Measurements from ENCODE around the gene KCNK16. TPM values are rescaled to one million over a fixed set of nuclear protein-coding genes. Genes with fewer than 3 reads are reported as not detected.

KCNK16 gene
- polyA plus RNA-seq, 1 experiment = not detected

DNA sequence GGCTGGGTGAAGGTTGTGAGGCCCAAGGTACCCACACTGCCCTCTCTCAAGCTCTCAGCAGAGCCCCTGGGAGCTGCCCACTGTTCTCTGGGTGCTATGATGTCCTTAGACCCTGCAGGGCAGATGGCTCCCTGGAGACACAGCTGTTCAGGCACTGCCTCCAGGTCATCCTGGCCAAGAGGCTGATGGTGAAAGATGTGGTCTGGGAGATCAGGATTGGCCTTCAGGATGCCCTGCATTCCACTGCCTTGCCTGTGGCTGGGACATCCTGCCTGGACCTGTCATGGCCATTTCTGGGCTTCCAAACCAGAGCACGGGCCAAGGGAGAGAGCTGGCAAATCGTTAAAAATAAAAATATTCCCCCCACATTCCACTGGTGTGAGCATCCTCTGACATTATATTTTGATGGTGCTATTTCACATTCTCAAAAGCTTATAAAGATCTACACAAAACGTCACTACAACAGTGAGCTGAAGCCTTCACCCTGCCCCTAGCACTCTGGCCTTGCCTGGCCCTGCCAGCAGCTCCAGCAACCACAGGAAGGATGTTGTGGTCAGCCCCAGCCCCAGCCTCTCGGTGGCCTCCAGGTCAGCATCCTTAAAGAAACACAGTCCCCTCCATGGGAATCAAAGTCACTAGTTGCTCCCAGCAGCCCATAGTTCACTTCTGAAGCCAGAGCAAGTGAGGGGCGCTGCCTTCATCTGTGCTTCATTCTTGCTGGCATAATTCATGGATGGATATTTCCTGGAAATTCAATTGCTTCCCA lies 13.5 kb upstream of the KCNK16 start:
- H3K4me3 ChIP-seq (ENCODE audit: low read depth, low read length) = no peak overlapping the region
- ChIA-PET POLR2A (no interaction called here), CTCF (interaction anchor here (0.8 to 3.5 kb wide), 5 partner anchors 9 to 1692 kb away, joined by 3 to 22 read pairs (median 3); no protein-coding TSS in a partner anchor)
- 0 out of 2 replicates have a peak, but pooled peaks cover 1% of the 10 kb centered on the region for H3K27me3 ChIP-seq (ENCODE audit: control insufficient read depth, insufficient read depth, low read length)
- no peak for DNase-seq (ENCODE audit: low read depth)
- H3K36me3 ChIP-seq (ENCODE audit: control insufficient read depth, insufficient read depth, low read length) = no peaks in the 10 kb centered on the region
- TF ChIP-seq, protein P1, sequence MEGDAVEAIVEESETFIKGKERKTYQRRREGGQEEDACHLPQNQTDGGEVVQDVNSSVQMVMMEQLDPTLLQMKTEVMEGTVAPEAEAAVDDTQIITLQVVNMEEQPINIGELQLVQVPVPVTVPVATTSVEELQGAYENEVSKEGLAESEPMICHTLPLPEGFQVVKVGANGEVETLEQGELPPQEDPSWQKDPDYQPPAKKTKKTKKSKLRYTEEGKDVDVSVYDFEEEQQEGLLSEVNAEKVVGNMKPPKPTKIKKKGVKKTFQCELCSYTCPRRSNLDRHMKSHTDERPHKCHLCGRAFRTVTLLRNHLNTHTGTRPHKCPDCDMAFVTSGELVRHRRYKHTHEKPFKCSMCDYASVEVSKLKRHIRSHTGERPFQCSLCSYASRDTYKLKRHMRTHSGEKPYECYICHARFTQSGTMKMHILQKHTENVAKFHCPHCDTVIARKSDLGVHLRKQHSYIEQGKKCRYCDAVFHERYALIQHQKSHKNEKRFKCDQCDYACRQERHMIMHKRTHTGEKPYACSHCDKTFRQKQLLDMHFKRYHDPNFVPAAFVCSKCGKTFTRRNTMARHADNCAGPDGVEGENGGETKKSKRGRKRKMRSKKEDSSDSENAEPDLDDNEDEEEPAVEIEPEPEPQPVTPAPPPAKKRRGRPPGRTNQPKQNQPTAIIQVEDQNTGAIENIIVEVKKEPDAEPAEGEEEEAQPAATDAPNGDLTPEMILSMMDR (IDR thresholded peaks at IDR 0.05; ENCODE audit: insufficient read depth, low read depth, low read length) = no peak

DNA sequence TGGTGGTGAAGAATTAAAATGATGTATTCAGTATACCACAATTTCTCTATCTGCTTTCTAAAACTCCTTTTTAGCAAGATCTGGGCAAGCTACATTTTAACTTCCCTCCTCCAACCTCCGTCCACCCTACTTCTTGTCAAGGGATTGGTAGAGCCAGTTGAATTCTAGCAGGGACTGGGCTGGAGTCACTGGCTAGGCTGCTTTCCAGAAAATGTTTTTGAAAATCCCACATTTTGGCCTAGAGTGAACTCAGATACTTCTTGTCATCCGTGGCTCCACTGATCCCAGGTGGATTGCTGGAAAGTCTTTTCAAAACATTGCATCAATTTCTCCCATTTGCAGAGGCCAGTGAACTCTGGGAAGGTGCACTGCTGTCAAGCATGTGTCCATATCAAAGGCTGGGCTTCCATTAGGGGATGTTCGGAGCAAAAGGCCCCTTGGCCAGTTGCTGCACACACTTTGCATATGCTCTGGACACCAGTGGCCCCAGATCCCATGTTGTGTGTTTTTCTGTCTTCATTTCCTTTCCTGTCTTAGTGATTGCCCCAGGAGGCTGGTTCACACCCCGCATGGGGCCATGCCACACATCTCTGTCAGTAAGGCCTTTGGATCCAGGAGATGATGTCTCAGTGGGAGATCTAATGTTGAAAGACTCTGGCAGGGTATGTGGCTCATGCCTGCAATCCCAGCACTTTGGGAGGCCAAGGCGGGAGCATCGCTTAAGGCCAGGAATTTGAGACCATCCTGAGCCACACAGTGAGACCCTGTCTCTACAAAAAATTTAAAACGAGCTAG lies 11.3 kb upstream of the KCNK16 start:
- Histone ChIP-seq H3K27me3 (ENCODE audit: control insufficient read depth, insufficient read depth, low read length) (peaks cover 1% of the 10 kb centered on the region; the same call in 1 of the 2 replicates), H3K36me3 (ENCODE audit: control insufficient read depth, insufficient read depth, low read length) (no peaks in the 10 kb centered on the region), H3K4me3 (ENCODE audit: low read depth, low read length) (no peak overlapping the region)
- TF ChIP-seq, protein P1 (IDR thresholded peaks at IDR 0.05; ENCODE audit: insufficient read depth, low read depth, low read length) = no peak
- no peak for DNase-seq (ENCODE audit: low read depth)
- POLR2A ChIA-PET = no interaction called here
- CTCF ChIA-PET = interaction anchor here (3.5 kb wide), 1 partner anchor 13 kb away, joined by 22 read pairs; no protein-coding TSS in a partner anchor

DNA sequence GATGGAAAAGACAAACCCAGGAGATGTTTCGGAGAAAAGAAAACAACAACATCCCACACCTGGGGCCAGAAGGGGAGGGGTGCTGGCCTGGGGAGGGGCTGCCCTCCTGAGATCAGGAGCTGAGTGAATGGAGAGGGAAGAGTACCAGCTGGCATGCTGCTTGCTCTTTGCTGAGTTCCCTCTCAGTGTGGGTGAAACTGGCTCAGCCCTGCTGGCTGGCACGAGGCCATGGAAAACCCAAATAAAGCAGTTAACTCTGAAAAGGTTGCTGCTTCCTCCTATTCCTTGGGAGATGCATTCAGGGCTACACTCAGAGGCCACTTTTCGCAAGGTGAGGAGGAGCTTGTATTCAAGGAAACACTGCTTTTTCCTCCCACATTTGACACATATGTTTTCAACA lies 8.0 kb upstream of the KCNK16 start:
- no peak overlapping the region for H3K4me3 ChIP-seq (ENCODE audit: low read depth, low read length)
- DNase-seq (ENCODE audit: low read depth) = no peak
- ChIA-PET CTCF (interaction anchor here (0.6 kb wide), 1 partner anchor 75 kb away, joined by 3 read pairs; no protein-coding TSS in a partner anchor), POLR2A (no interaction called here)
- TF ChIP-seq, protein P1 (IDR thresholded peaks at IDR 0.05; ENCODE audit: insufficient read depth, low read depth, low read length) = no peak
- peaks cover 5% of the 10 kb centered on the region; the same call in 1 of the 2 replicates for H3K27me3 ChIP-seq (ENCODE audit: control insufficient read depth, insufficient read depth, low read length)
- no peaks in the 10 kb centered on the region for H3K36me3 ChIP-seq (ENCODE audit: control insufficient read depth, insufficient read depth, low read length)

DNA sequence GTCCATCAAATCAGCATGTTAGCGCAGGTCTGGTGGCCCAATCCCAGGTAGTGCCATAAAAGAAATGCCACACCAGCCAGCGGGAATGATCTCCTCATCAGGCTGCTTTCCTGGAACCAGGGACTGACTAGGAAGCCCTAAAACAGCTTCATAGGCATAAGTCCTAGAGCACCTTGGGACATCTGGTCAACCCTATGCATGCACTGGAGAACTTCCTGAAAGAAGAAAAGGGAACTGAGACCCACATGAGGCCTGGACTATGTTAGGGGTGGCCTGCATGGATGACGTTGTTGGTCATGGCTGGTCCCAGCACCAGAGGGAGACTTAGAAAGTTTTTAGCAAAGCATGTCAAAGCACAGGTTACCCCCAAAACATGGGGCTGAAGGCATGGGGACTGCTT lies 7.6 kb upstream of the KCNK16 start:
- CTCF ChIA-PET = interaction anchor here (0.6 kb wide), 1 partner anchor 74 kb away, joined by 3 read pairs; no protein-coding TSS in a partner anchor
- TF ChIP-seq, protein P1 (IDR thresholded peaks at IDR 0.05; ENCODE audit: insufficient read depth, low read depth, low read length) = no peak
- no peak overlapping the region for H3K4me3 ChIP-seq (ENCODE audit: low read depth, low read length)
- DNase-seq (ENCODE audit: low read depth) = no peak
- POLR2A ChIA-PET = no interaction called here
- peaks cover 5% of the 10 kb centered on the region; the same call in 1 of the 2 replicates for H3K27me3 ChIP-seq (ENCODE audit: control insufficient read depth, insufficient read depth, low read length)
- no peaks in the 10 kb centered on the region for H3K36me3 ChIP-seq (ENCODE audit: control insufficient read depth, insufficient read depth, low read length)

DNA sequence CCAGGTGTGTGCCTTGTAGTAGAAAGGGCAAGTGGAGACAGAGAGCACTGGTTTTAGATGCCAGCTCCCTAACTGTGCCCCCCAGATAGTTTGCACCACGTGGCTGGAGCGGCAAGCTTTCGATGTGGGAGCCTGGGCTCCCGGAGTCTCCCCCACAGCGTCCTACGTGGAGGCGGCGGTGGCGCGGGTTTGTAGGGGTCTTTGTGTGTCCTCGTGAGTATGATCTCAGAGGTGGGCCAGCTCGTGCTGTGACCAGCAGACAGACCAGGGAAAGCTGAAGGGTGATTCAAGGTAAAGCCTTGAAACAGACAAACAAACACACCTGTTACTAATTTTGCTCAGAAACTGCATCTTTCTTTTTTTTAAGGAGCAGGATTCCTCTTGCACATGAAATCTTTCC lies 5.6 kb upstream of the KCNK16 start:
- TF ChIP-seq, protein P1 (IDR thresholded peaks at IDR 0.05; ENCODE audit: insufficient read depth, low read depth, low read length) = no peak
- Histone ChIP-seq H3K4me3 (ENCODE audit: low read depth, low read length) (no peak overlapping the region), H3K36me3 (ENCODE audit: control insufficient read depth, insufficient read depth, low read length) (no peaks in the 10 kb centered on the region), H3K27me3 (ENCODE audit: control insufficient read depth, insufficient read depth, low read length) (peaks cover 5% of the 10 kb centered on the region; the same call in 1 of the 2 replicates)
- DNase-seq (ENCODE audit: low read depth) = no peak
- ChIA-PET POLR2A (no interaction called here), CTCF (no interaction called here)

Measured in BJ (cell line).